T-cell (primary cell): ENCODE results near the gene EDIL3. TPM values are rescaled to one million over a fixed set of nuclear protein-coding genes. Genes with fewer than 3 reads are reported as not detected.

Experiments
- ATAC-seq, 4 experiments: fragments of 200-7000 bp in 3 of 4; fragments of 150-1000 bp in 1 of 4; cut with Tn5 transposase; replicated peaks in 1 of 4; 1 replicate in 3 of 4; 2 replicates in 1 of 4; pipeline ENCODE4 v1.10.0; 2021; ENCODE audit warnings: moderate library complexity in 3 of 4, mild to moderate bottlenecking in 2 of 4, moderate number of reproducible peaks in 1 of 4
- CTCF ChIA-PET, 2 donors: fragments of 300-600 bp; sonication (Branson Sonifier 250); formaldehyde crosslinking; loops; one replicate each; lab custom pipeline; 2022; ENCODE audit warnings: antibody characterized with exemption in 2 of 2; lab: Charles Lee
- POLR2A ChIA-PET, 2 donors: fragments of 300-600 bp; sonication (Branson Sonifier 250); formaldehyde crosslinking; loops; one replicate each; lab custom pipeline; 2022; ENCODE audit warnings: antibody characterized with exemption in 2 of 2; lab: Charles Lee
- DNase-seq, 35 experiments: peaks; one replicate each; pipeline versions ENCODE4 v3.0.0 to v3.0.0-alpha.2; 2013 to 2023
- H3K27ac ChIP-seq: one replicate; pipeline ENCODE4 v1.5.1; 2013; ENCODE audit warnings: low read length
- H3K27me3 ChIP-seq, 2 experiments: replicated peaks in 1 of 2; 1 replicate in 1 of 2; 2 replicates in 1 of 2; pipeline versions ENCODE4 v1.6.1 to v1.7.0; 2013; ENCODE audit warnings: low read length in 1 of 2, mixed read lengths in 1 of 2; ENCODE audit not compliant: control insufficient read depth in 2 of 2, insufficient read depth in 2 of 2; ENCODE audit errors: extremely low read depth in 1 of 2
- H3K36me3 ChIP-seq, 2 donors: 1 replicate in 1 of 2; 2 replicates in 1 of 2; pipeline versions ENCODE4 v1.6.1 to v1.7.0; 2013; ENCODE audit warnings: low read length in 1 of 2; ENCODE audit not compliant: control insufficient read depth in 2 of 2, insufficient read depth in 1 of 2; ENCODE audit errors: extremely low read depth in 1 of 2
- H3K4me1 ChIP-seq, 2 experiments: 1 replicate in 1 of 2; 2 replicates in 1 of 2; pipeline versions ENCODE4 v1.6.1 to v1.7.0; 2013; ENCODE audit warnings: low read length in 2 of 2, mixed read lengths in 1 of 2; ENCODE audit not compliant: insufficient read depth in 2 of 2, control insufficient read depth in 1 of 2; ENCODE audit errors: extremely low read depth in 1 of 2
- H3K4me3 ChIP-seq, 2 donors: 1 replicate in 1 of 2; 2 replicates in 1 of 2; pipeline versions ENCODE4 v1.5.1 to v1.7.0; 2013; ENCODE audit warnings: mild to moderate bottlenecking in 2 of 2, low read length in 1 of 2, moderate library complexity in 1 of 2; ENCODE audit not compliant: control insufficient read depth in 1 of 2; ENCODE audit errors: extremely low read depth in 1 of 2
- H3K9me3 ChIP-seq: 2 replicates; pipeline ENCODE4 v1.7.0; 2013
- H3K27ac Mint-ChIP-seq, 2 donors: one replicate each; pipeline ENCODE4 v1.8.0; 2020 to 2021; ENCODE audit warnings: mild to moderate bottlenecking in 2 of 2, mixed read lengths in 2 of 2
- H3K27me3 Mint-ChIP-seq, 2 donors: one replicate each; pipeline ENCODE4 v1.8.0; 2021 to 2022; ENCODE audit warnings: mixed read lengths in 2 of 2
- H3K36me3 Mint-ChIP-seq: one replicate; pipeline ENCODE4 v1.8.0; 2021; ENCODE audit warnings: mixed read lengths
- H3K4me1 Mint-ChIP-seq, 3 donors: one replicate each; pipeline ENCODE4 v1.8.0; 2020 to 2022; ENCODE audit warnings: mixed read lengths in 3 of 3, mild to moderate bottlenecking in 1 of 3
- H3K4me3 Mint-ChIP-seq, 3 donors: one replicate each; pipeline ENCODE4 v1.8.0; 2020 to 2022; ENCODE audit warnings: mild to moderate bottlenecking in 3 of 3, mixed read lengths in 3 of 3, moderate library complexity in 3 of 3
- H3K9me3 Mint-ChIP-seq, 3 donors: one replicate each; pipeline ENCODE4 v1.8.0; 2020 to 2022; ENCODE audit warnings: mixed read lengths in 3 of 3
- WGBS: methylation state at CpG from one replicate; pipeline ENCODE4 v1.1.5; 2013; ENCODE audit warnings: missing lambda C conversion rate; ENCODE audit not compliant: insufficient coverage; 5-methylcytosine and 5-hydroxymethylcytosine counted together
- total RNA-seq, 35 experiments: library from RNA in 6 of 35; stranded (reverse) in 6 of 35; fragments of 120-200 nt in 1 of 35; gene quantifications; one replicate each; pipeline versions ENCODE4 v1.2.1 to v1.2.4 and lab custom pipeline; 2013 to 2026

The EDIL3 gene
- total RNA-seq, 5 donors from 2014 or later (not counting 1 experiment from before 2014, with no cell fraction given) = 0.07 to 0.18 (median 0.16) TPM; not detected in 2

DNA sequence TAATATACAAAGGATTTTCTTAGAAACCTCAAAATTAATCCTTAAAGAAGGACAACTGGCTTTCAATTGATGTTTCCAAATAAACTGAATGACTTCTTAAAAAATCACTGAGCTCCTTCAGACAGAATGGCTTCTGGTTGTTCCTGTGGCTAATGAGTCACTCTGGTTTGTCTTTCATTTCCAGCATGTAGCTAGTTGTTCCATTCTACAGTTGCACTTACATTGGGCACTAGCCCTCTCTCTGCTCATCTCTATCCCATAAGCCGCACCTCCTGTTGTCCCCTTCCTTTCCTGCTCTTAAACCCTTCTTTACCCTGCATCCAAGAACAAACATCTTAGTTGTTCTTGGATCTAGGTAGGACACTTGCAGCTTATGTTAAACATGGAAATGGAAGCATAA, 428.8 kb downstream of the EDIL3 start:
- ATAC-seq = no peak
- Mint-ChIP-seq H3K27me3 (no peaks in the 10 kb centered on the region), H3K4me3 (no peak overlapping the region), H3K9me3 (peaks cover 0 to 4% (median 0%) of the 10 kb centered on the region in 3 donors), H3K36me3 (no peaks in the 10 kb centered on the region), H3K4me1 (no peaks in the 10 kb centered on the region), H3K27ac (no peak overlapping the region)
- POLR2A ChIA-PET = no interaction called here
- H3K27ac ChIP-seq = no peak overlapping the region
- H3K4me1 ChIP-seq = no peaks in the 10 kb centered on the region
- no peak for DNase-seq
- H3K27me3 ChIP-seq = no peaks in the 10 kb centered on the region
- CTCF ChIA-PET = no interaction called here
- no peaks in the 10 kb centered on the region for H3K9me3 ChIP-seq
- no peaks in the 10 kb centered on the region for H3K36me3 ChIP-seq
- whole genome bisulfite sequencing = no CpG with 5 or more reads among the region's 1 CpG
- H3K4me3 ChIP-seq = no peak overlapping the region

DNA sequence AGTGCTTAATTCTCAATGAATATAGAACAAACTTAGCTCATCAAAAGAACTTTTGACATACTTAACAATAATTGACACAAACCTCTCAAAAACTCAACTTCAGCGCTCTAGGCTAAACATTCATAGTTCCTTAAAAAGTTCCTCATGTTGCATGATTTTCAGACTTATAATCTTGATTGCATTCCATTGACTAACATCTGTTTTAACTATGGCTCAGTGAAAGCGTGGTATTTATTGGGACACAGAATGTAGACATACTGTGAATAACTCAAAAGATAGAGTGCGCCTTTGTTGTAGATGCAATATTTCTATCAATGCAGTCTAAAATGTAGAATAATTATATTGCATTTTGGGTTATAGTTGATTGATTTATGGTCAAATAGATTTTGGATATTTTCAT, 436.9 kb downstream of the EDIL3 start:
- no peak for DNase-seq
- peaks cover 0 to 4% (median 0%) of the 10 kb centered on the region in 3 donors for H3K9me3 Mint-ChIP-seq
- no peak for ATAC-seq
- Histone ChIP-seq H3K27me3 (no peaks in the 10 kb centered on the region), H3K9me3 (no peaks in the 10 kb centered on the region), H3K27ac (no peak overlapping the region), H3K4me1 (no peaks in the 10 kb centered on the region), H3K36me3 (no peaks in the 10 kb centered on the region), H3K4me3 (no peak overlapping the region)
- H3K4me1 Mint-ChIP-seq = no peaks in the 10 kb centered on the region
- H3K27ac Mint-ChIP-seq = no peak overlapping the region
- no peaks in the 10 kb centered on the region for H3K27me3 Mint-ChIP-seq
- 100% methylated on average over 1 of the region's 3 CpGs for WGBS
- no peak overlapping the region for H3K4me3 Mint-ChIP-seq
- POLR2A ChIA-PET = no interaction called here
- CTCF ChIA-PET = no interaction called here
- H3K36me3 Mint-ChIP-seq = no peaks in the 10 kb centered on the region

DNA sequence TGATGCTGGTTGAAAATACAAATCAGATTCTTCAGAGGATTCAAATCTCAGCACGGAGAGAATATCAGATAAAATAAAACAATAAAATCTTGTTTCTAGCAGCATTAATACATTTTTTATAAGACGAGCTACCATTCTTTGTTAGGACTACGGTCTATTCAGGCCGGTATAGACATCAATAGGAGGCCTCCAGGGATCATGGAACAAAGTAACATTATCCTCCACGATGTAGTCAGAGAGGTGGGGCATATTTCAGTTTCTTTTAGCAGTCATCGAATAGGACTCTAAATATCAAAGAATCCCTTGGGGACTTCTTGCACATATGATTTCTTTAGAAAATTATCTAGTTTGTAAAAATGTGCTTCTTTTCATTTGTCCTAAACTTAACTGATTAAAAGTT, 438.2 kb downstream of the EDIL3 start:
- no peaks in the 10 kb centered on the region for H3K27me3 ChIP-seq
- no peaks in the 10 kb centered on the region for H3K36me3 ChIP-seq
- WGBS = no CpG with 5 or more reads among the region's 6 CpGs
- no peak overlapping the region for H3K27ac ChIP-seq
- ChIA-PET POLR2A (no interaction called here), CTCF (no interaction called here)
- Mint-ChIP-seq H3K27me3 (no peaks in the 10 kb centered on the region), H3K4me3 (no peak overlapping the region), H3K36me3 (no peaks in the 10 kb centered on the region), H3K4me1 (no peaks in the 10 kb centered on the region), H3K9me3 (peaks cover 0 to 4% (median 0%) of the 10 kb centered on the region in 3 donors), H3K27ac (no peak overlapping the region)
- H3K4me1 ChIP-seq = no peaks in the 10 kb centered on the region
- no peak overlapping the region for H3K4me3 ChIP-seq
- no peak for ATAC-seq
- no peaks in the 10 kb centered on the region for H3K9me3 ChIP-seq
- DNase-seq = no peak

- no peaks in the 10 kb centered on the region for H3K36me3 ChIP-seq
- ChIA-PET POLR2A (no interaction called here), CTCF (no interaction called here)
- H3K4me3 ChIP-seq = no peak overlapping the region
- no peaks in the 10 kb centered on the region for H3K9me3 ChIP-seq
- Mint-ChIP-seq H3K4me3 (no peak overlapping the region), H3K9me3 (peaks cover 0 to 4% (median 0%) of the 10 kb centered on the region in 3 donors), H3K36me3 (no peaks in the 10 kb centered on the region), H3K27me3 (no peaks in the 10 kb centered on the region), H3K4me1 (no peaks in the 10 kb centered on the region), H3K27ac (no peak overlapping the region)
- no CpG with 5 or more reads among the region's 1 CpG for WGBS
- ATAC-seq = no peak
- no peak for DNase-seq
- H3K27ac ChIP-seq = no peak overlapping the region
- H3K27me3 ChIP-seq = no peaks in the 10 kb centered on the region
- no peaks in the 10 kb centered on the region for H3K4me1 ChIP-seq
These were observed 442.5 kb downstream of the EDIL3 start for GRCh38 chr5:83942155-83942554.

GRCh38 chr5:83937837-83938236, 446.8 kb downstream of the EDIL3 start:
- H3K27me3 ChIP-seq = no peaks in the 10 kb centered on the region
- ChIA-PET CTCF (no interaction called here), POLR2A (no interaction called here)
- H3K4me1 Mint-ChIP-seq = no peaks in the 10 kb centered on the region
- H3K27ac ChIP-seq = no peak overlapping the region
- ATAC-seq (no peak), DNase-seq (no peak)
- no peaks in the 10 kb centered on the region for H3K9me3 ChIP-seq
- no peaks in the 10 kb centered on the region for H3K27me3 Mint-ChIP-seq
- no peaks in the 10 kb centered on the region for H3K36me3 ChIP-seq
- no peaks in the 10 kb centered on the region for H3K36me3 Mint-ChIP-seq
- no peaks in the 10 kb centered on the region for H3K9me3 Mint-ChIP-seq
- no peak overlapping the region for H3K4me3 Mint-ChIP-seq
- H3K4me3 ChIP-seq = no peak overlapping the region
- WGBS = no CpG with 5 or more reads among the region's 1 CpG
- no peak overlapping the region for H3K27ac Mint-ChIP-seq
- H3K4me1 ChIP-seq = no peaks in the 10 kb centered on the region

GRCh38 chr5:83931969-83932368, 452.7 kb downstream of the EDIL3 start:
- no peak overlapping the region for H3K4me3 Mint-ChIP-seq
- Histone ChIP-seq H3K4me3 (no peak overlapping the region), H3K27ac (no peak overlapping the region), H3K4me1 (no peaks in the 10 kb centered on the region), H3K9me3 (no peaks in the 10 kb centered on the region), H3K36me3 (no peaks in the 10 kb centered on the region), H3K27me3 (no peaks in the 10 kb centered on the region)
- no peaks in the 10 kb centered on the region for H3K4me1 Mint-ChIP-seq
- DNase-seq = no peak
- no peak for ATAC-seq
- ChIA-PET CTCF (no interaction called here), POLR2A (no interaction called here)
- H3K36me3 Mint-ChIP-seq = no peaks in the 10 kb centered on the region
- no peaks in the 10 kb centered on the region for H3K27me3 Mint-ChIP-seq
- H3K27ac Mint-ChIP-seq = no peak overlapping the region
- peaks cover 4 to 5% (median 4%) of the 10 kb centered on the region in 3 donors for H3K9me3 Mint-ChIP-seq
